Renal cortex interstitium (tissue), 15 donors: Measurements from ENCODE around the gene CRACR2B. TPM values are rescaled to one million over a fixed set of nuclear protein-coding genes. Genes with fewer than 3 reads are reported as not detected.

ENCODE experiments used
- DNase-seq, 11 donors: peaks; one replicate each; pipeline ENCODE4 v3.0.0-alpha.2; 2013; ENCODE audit warnings: low read depth in 9 of 11, low spot score in 4 of 11; ENCODE audit errors: extremely low read depth in 1 of 11
- long read RNA-seq, 16 experiments: transcript quantifications; one replicate each; lab custom pipeline, GENCODE V29; 2026
- polyA plus RNA-seq, 3 donors: library from polyadenylated mRNA; unstranded; fragments of 120-200 nt; gene quantifications; one replicate each; pipeline ENCODE4 v1.2.1, GENCODE V29; 2013; ENCODE audit not compliant: insufficient read length in 3 of 3

Gene CRACR2B
- 10 to 100 TPM; 10.3 to 19.4 (median 16.2) TPM for polyA plus RNA-seq
- long read RNA-seq, donor 1, partial matches to known transcripts = 0 of 4 reads
- long read RNA-seq, donor 1, other reads (novel, unspliced or antisense) = 0 of 4 reads
- long read RNA-seq, donor 2 = 0 reads
- long read RNA-seq, donor 3, partial matches to known transcripts = 0 of 5 reads
- long read RNA-seq, donor 3, other reads (novel, unspliced or antisense) = 0 of 5 reads
- long read RNA-seq, donor 4, partial matches to known transcripts = 5 of 6 reads
- long read RNA-seq, donor 4, other reads (novel, unspliced or antisense) = 0 of 6 reads
- long read RNA-seq, donor 5 = 0 reads
- long read RNA-seq, donor 6, partial matches to known transcripts = 0 of 3 reads
- long read RNA-seq, donor 6, other reads (novel, unspliced or antisense) = 0 of 3 reads
- long read RNA-seq, donor 7, partial matches to known transcripts = 0 of 6 reads
- long read RNA-seq, donor 7, other reads (novel, unspliced or antisense) = 0 of 6 reads
- long read RNA-seq, donor 8, partial matches to known transcripts = 0 of 8 reads
- long read RNA-seq, donor 8, other reads (novel, unspliced or antisense) = 0 of 8 reads
- long read RNA-seq, donor 9, partial matches to known transcripts = 0 of 2 reads
- long read RNA-seq, donor 9, other reads (novel, unspliced or antisense) = 0 of 2 reads
- long read RNA-seq, donor 10, partial matches to known transcripts = 0 of 3 reads
- long read RNA-seq, donor 10, other reads (novel, unspliced or antisense) = 0 of 3 reads
- long read RNA-seq, donor 11, partial matches to known transcripts = 5 of 8 reads
- long read RNA-seq, donor 11, other reads (novel, unspliced or antisense) = 0 of 8 reads
- long read RNA-seq, donor 12 = 0 reads
- long read RNA-seq, donor 13 = 0 reads
- long read RNA-seq, donor 14, partial matches to known transcripts = 0 of 2 reads
- long read RNA-seq, donor 14, other reads (novel, unspliced or antisense) = 0 of 2 reads
- long read RNA-seq, donor 15, partial matches to known transcripts = 0 of 1 reads
- long read RNA-seq, donor 15, other reads (novel, unspliced or antisense) = 0 of 1 reads
- long read RNA-seq, donor 16, partial matches to known transcripts = 0 of 6 reads
- long read RNA-seq, donor 16, other reads (novel, unspliced or antisense) = 0 of 6 reads

DNA sequence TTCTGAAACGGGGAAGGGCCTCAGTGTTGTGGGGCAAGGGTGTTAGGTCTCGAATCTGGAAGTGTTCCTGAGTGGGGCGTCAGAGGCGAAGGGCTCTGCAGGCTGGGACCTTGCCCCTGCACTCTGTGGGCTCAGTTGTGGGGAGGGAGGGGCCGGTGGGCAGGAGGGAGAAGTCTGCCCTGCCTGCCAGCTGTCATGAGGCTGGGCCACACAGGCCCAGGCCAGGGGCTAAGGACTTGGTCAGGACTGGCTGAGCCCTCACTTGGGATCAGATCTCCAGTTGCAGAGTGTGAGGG lies at the start of gene CRACR2B:
CRACR2B (plus strand) TSS at position 23 of the 296 bp plus-strand sequence. CDS start 689 bp downstream, outside the sequence.
- no peak for DNase-seq

DNA sequence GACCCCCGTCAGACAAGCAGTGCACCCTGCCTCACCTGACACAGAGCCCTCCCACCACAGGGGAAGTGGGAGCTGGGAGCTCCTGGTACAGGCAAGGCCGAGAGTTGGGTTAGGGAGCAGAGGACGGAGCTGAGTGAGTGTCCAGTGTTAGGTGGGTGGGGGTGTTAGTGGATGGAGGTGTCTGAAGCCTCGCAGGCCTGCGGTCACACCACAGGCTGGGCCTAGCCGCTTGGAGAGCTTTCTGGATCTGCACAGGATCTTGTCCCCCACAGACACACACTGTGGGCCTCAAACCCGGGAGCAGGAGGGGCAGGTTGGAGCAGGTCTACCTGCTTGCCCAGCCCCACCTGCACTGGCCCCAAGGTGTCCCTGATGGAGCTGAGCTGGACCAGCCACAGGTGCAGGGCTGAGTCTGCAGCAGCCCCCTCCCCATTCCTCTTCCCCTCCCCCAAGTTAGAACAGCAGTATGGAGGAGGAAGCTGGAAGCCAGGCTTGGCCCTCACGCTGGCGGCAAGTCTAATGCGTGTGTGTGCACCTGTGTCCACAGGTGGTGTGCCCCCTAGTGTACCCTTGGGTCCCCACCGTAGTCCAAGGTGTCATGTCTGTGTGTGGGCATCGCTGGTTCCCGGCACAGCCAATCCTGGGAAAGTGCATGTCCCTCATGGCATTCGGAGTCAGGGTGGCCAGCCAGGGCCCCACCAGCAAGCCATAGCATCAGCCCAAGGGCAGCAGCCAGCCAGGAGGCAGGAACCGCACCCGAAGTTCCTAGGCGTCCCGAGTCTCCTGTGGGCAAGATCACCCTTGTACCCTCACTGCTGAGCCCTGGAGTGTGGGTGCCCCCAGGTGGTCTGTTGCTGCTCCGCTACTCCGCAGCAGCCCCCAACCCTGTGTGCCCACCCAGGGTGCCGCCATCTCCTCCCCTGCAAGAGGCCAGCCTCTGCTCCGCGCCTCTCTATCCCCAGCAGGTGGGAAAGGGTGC lies 48.5 kb upstream of the CRACR2B start:
- no peak for DNase-seq

DNA sequence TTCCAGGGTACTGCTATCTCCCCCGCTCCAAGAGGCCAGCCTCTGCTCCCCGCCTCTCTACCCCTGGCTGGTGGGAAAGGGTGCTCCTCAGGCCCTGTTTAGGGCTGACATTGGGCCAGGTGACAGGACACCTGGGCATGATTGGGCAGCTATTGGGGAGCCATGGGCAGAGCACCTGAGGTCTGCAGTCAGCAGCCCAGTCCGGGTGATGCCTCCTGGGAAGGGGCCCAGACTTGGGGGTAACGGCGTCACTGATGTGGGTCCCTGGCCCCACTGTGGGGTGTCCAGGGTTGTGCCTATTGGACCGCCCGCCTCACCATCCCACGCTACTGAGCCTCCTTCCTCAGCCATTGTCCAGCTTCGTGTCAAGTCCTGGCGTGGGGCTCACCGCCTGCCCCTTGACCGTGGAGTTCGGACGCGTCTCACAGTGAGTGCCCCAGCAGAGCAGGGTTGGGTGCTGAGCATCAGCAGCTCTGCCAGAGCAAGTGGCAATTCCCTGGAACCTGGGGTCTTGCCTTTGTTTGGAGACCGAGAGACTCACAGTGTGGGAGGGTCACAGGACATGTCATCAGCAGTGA lies 47.7 kb upstream of the CRACR2B start:
- no peak for DNase-seq

DNA sequence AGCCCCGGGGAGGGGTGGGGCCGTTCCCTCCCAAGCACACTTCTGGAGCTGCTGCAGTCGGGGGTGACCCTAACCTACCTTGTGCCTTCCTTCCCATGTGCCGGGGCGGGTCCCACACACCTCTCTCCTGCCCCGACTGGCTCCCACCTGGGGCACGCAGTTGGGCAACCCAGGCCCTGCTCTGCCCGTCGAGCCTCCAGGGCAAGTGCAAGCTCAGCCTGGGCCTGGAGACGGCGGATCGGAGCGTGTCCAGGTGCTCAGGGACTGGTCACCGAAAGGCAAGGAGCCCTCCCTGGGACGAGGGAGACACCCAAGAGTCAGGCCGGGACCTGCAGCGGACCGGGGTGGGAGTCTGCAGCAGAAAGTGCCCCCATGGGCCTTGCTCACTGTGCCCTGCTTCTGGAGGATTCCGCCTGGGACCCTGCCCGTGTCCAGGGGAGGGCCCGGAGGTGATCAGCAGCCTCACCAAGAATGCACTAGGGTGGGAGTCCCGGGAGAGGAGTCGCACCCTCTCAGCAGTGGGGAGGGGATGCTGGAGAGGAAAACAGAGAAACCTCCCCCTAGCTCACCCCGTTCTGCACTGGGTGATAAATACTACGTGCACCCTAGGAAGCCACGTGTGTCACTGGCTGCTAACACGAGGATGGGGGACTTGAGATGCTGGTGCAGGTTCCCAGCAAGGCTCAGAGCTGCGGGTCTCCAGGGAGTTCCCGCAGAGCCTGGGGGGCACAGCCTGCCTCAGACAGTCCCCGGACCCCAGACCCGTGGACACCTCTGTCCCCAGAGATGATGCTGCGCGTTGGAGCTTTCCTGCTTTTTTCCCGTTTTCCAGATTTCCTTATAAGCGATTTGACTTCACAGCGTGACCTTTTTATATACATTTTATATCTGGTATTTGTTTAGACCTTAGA lies 45.2 kb upstream of the CRACR2B start:
- no peak for DNase-seq

DNA sequence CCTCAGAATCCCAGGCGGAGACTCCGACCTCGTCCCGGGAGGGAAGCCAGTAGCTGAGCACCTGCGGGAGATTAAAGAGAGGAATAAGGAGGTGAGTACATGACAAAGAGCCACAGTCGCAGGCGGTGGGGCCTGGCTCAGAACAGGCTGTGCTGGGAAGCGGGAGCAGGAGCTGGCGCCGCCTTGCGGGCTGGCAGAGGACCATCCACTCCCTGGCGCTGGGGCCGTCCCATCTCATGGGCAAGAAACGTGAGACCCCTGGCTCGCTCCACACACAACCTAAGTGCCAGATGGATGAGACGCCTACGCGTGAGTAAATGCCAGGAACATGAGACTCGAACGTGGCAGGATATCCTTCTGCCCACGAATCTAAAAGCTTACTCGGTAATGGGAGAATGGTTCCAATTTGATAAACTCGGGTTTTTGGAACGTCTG lies 44.1 kb upstream of the CRACR2B start:
- DNase-seq = peak in 7 of 11 donors; percentile 58 to 81 (median 73)

DNA sequence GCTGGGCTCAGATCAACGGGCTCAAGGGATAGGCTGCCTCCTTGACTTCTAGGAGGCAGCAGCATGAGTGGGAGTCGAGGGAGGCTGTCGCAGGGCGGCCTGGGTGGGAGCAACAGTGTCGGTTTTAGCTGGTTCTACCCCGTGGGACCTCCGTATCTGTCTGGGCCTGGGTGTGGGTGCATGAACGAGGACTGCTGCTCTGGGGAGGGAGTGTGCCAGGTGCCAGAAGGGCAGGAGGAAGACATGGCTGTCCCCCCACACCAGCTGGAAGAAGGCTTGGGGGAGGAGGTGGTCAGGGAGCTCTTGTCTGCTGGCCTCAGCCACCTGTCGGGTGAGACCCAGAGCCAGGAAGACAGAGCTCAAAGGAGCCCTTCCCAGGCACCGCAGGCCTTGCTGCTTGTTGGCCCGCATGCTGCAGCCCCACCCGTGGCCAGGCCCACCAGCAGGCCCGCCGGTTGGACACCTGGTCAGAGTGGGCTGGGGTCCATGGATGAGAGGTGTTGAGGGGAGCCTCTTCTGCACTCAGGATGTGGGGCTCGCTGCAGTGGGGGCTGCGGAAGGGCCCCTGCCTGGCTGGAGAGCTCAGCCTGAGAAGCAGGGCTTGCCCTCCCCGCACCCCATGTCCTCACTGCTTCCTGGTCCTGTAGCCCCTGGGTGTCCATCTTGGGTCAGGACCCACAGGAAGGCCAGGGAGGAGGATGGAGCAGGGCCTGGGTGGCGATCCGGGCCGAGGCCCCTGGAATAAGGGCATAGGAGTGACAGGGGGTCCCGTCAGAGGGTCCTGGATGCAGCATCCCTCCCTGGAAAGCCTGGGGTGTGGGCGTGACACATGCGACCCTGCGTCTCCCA lies 41.3 kb upstream of the CRACR2B start:
- DNase-seq = no peak

DNA sequence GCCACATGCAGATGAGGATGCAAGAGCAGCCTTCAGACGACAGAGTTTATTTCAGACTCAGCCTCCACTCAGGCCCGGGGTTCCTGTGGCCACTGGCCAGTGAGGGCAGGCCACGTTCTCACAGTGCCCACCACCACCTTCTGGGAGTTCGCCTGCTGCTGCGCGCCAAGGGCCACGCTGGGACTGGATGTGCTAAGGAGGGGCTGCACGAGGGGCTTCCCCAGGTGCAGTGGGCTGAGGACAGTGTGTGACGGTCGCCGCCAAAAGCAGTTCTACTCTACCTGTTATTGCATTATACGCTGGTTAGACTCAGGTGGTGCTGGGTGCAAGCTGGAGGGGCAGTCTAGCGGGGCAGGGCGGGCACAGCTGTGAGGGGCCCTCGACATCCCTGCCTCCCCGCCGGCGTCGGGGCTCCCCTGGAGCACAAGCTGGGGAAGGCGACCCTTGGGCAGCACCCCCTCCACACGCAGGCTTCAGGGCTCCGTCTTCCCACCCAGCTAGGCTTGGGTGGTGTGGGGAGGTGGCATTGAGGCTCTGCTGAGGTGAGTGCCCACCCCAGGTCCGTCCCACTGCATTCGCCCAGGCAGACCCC lies 40.5 kb upstream of the CRACR2B start:
- no peak for DNase-seq

DNA sequence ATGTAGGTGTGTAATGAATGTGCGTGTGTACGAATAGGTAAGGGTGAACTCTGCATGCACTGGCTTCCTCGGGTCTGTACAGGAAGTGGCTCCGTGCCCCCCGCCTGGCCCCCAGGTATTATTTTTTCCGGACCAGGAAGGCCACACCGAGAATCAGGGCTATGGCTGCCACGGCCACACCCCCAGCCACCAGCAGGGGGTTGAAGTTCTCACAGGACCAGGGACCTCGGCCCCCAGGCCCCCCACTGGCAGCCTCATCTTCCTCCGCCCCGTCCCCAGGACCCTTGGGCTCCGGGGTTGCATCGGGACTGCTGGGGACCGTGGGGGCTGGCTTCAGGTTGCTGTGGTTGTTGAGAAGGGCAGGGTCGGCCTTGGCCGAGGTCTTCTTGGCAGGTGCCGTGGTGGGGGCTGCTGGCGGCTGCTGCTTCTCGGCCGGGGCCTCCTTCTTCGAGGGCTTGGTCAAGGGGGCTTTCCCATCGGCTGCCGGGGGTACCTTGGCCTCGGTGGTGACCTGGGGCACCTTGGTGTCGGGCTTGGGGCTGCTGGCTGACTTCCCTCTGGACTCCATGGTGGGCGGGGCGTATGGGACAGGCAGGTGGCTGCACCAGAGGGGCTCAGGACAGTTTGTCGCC lies 39.6 kb upstream of the CRACR2B start:
- DNase-seq = no peak

DNA sequence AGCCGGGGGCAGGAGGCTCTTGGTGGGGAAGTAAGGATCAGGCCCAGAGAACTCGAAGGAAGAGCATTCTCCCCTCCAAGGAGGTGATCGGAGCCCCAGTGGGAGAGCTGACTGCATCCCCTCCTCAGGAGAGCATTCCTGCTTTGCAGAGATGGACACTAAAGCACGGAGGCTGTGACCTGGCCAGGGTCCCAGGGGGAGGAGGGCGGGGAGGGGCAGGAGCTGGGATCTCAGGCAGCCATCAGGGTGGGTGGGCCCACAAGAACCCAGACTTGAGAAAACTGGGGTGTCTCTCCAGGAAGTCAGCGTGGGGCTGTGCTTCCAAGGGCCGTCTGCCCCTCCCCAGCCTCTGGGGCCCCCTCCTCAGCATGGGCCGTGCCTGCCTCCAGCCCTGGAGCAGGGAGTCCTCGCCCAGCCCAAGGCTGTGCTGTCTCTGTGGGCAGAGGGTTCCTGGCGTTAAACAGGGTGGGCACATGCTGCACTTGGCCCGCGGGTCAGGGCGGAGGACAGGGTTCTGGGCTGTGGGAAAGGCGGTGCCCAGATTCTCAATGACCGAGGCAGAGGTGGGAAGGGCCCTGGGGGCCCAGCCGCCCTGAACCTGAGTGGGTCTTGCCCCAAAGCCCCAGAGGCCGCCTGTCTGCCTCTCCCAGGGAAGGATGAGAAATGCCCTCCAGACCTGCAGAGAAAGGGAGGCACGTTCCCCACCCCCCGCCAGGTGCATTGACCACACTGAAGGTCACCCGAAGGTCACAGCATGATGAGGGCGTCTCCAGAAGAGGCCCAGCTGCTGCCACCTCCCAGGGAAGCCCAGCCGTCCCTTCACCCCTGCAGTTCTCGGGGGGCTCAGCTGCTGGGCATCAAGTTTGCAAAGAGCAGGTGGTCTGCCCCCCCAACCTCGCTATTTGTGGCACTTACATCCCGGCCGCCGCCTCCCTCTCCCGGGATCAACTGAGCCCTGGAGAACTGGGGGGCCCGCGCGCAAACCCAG lies 38.5 kb upstream of the CRACR2B start:
- DNase-seq = no peak

DNA sequence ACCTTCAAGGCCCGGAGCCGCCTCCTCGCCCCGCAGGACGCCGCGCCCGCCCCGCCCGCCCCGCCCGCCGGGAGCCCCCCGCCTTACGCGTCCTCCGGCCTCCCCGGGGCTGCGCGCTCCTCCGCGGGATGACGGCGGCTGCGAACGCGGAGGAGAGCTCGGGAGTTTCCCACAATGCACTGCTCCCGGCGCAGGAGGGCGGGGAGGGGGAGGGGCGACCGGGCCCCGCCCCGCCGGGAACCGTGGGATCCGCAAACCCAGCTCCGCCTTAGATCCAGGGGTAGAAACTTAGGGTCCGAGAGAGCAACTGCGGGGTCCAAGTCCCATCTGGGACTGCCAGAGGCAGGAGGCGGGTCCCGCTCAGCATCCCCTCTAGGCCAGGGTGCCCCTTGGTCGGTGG lies 37.8 kb upstream of the CRACR2B start, which contains the start of gene CEND1:
CEND1 (minus strand) TSS at position 148 of the 400 bp plus-strand sequence. CDS start 1,514 bp downstream, outside the sequence.
- no peak for DNase-seq

DNA sequence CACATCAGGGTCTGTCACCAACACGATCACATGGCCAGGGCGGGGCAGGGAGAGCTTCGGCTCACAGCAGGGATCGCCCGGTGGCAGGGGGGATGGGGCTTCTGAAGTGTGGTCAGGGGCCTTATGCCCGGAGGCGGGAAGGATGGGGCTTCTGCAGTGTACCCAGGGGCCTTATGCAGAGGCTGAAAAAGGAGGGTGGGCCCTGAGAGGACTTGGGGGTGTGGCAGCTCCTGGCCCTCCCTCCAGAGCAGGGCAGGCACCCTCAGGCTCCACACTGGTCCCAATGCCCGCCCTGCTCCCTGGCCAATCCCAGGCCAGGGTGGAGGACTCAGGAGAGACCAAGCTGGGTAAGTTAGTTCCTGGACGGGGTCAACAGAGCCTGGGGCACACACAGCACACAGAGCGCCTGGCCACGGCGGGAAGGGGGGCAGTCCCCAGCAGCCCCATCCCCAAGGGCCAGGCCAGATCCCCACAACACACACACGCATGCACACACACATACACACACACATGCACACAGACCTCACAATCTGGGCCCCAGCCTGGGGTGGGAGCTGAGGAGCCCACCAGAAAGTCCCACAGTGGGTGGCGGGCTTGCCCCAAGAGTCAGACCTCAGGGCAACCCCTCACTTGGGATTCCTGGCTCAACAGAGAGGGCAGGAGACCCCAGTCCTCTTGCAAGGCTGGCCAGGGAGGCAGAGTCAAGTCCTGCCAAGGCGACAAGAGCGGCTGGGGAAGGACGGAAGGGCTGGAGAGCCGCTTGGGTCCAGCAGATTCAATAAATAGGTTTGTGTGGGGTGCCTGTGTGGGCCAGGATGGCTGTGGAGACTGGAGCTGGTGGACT lies 36.8 kb upstream of the CRACR2B start:
- no peak for DNase-seq

DNA sequence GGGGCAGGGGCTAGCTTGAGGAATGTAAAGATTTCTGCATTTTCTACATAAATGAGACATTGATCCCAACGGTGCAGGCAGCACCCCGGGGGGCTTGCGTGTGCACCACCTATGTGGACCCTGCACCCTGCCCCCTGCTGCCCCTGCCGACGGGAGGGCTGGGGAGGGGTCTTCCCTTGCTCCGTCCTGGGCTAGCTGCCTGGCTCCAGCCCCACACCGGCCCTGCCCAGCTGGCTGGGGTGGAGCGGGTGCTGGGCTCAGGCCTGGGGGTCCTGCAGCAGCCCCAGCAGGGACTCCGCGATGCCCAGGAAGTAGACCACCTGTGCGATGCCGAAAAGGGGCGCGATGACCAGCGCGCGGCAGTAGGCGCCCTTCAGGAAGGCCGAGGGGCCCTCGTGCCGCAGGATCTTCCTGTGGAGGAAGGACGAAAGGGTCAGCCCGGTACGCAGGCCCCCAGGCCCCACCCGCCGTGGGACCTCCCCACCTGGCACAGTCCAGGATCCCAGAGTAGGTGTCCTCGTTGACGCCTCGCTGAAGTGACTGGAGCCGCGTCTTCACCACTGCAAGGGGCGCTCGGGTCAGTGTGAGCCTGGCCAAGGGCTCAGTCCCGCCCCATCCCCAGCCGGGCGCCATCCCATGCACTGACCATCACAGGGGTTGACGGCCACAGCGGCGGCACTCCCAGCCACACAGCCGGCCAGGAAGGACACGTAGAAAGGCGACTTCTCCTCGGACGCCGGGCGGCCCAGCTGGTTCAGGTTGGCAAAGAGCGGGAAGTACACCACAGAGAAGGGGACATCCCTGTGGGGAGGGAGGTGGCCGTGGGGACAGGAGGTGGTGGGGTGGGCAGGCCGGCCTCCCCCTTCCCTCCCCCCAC lies 35.8 kb upstream of the CRACR2B start:
- DNase-seq = no peak

DNA sequence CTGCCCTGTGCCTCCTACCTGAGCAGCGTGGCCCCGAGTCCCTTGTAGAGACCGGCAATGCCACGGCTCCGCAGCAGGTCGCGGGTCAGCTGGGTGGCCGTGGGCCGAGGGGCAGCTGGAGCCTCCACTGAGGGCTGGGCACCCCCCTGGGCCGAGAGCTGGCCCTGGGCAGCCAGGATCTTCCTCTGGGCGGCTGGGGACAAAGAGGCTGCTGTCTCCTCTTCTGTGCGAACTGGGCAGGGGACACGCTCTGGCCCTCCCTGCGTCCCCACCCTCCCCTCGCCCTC lies 35.2 kb upstream of the CRACR2B start:
- DNase-seq = no peak
